IMR-90 (cell line): Measurements from ENCODE around the gene LYPD5. TPM values are rescaled to one million over a fixed set of nuclear protein-coding genes. Genes with fewer than 3 reads are reported as not detected.
A peak's percentile ranks its signal among the peaks of the same experiment; 100 is the strongest.
"Not testable (repeated sequence)": the region's sequence is repeated elsewhere in the genome, so short reads cannot be mapped to it uniquely, and the experiment has no call there.

Source experiments
- ATAC-seq: fragments of 200-7000 bp; cut with Tn5 transposase; 2 replicates; pipeline ENCODE4 v1.9.1; 2020; ENCODE audit warnings: low read depth, mild to moderate bottlenecking, moderate library complexity
- BruUV-seq: library from RNA; stranded (reverse); fragments of 400-500 nt; replicated peaks from 2 replicates; lab custom pipeline; 2021; lab: Mats Ljungman, UMichigan
- CTCF ChIA-PET: fragments of 300-600 bp; formaldehyde crosslinking; extraction: SDS; loops from one replicate; lab custom pipeline; 2021; ENCODE audit warnings: antibody characterized with exemption; lab: Yijun Ruan, JAX
- POLR2A ChIA-PET: fragments of 300-600 bp; sonication (Branson Sonifier 250); formaldehyde crosslinking; loops from one replicate; lab custom pipeline; 2022; ENCODE audit warnings: antibody characterized with exemption; ENCODE audit not compliant: unreplicated experiment; lab: Charles Lee
- DNase-seq: peaks from one replicate; pipeline ENCODE4 v3.0.0; 2013
- H2AFZ ChIP-seq: replicated peaks from 2 replicates; pipeline ENCODE3; 2013; ENCODE audit warnings: low read length, mild to moderate bottlenecking; ENCODE audit not compliant: poor library complexity
- H2AK5ac ChIP-seq: 2 replicates; pipeline ENCODE4 v1.6.1; 2013; ENCODE audit warnings: low read depth, low read length, inconsistent platforms
- H2AK9ac ChIP-seq: replicated peaks from 2 replicates; pipeline ENCODE3; 2013; ENCODE audit warnings: mild to moderate bottlenecking, low read depth, low read length, moderate library complexity; ENCODE audit not compliant: poor library complexity
- H2BK120ac ChIP-seq: 2 replicates; pipeline ENCODE4 v1.6.1; 2013; ENCODE audit warnings: low read depth, low read length, inconsistent platforms
- H2BK15ac ChIP-seq: 3 replicates; pipeline ENCODE4 v1.6.1; 2013; ENCODE audit warnings: low read depth, low read length, inconsistent platforms
- H2BK20ac ChIP-seq: 2 replicates; pipeline ENCODE4 v1.6.1; 2013; ENCODE audit warnings: low read depth, mild to moderate bottlenecking, inconsistent platforms, low read length, moderate library complexity
- H2BK5ac ChIP-seq: 2 replicates; pipeline ENCODE4 v1.6.1; 2013; ENCODE audit warnings: mild to moderate bottlenecking, low read depth, low read length, inconsistent platforms; ENCODE audit not compliant: poor library complexity, severe bottlenecking
- H3K14ac ChIP-seq: replicated peaks from 2 replicates; pipeline ENCODE4 v1.6.1; 2013; ENCODE audit warnings: low read depth, low read length, inconsistent platforms
- H3K18ac ChIP-seq: 2 replicates; pipeline ENCODE4 v1.6.1; 2013; ENCODE audit warnings: low read depth, low read length, control low read depth
- H3K23ac ChIP-seq: 2 replicates; pipeline ENCODE4 v1.6.1; 2013; ENCODE audit warnings: low read depth, low read length, inconsistent platforms
- H3K27ac ChIP-seq: 2 replicates; pipeline ENCODE4 v1.5.1; 2013; ENCODE audit warnings: mild to moderate bottlenecking, control low read depth, low read length; ENCODE audit not compliant: insufficient read depth
- H3K27me3 ChIP-seq: 2 replicates; pipeline ENCODE4 v1.6.1; 2013; ENCODE audit warnings: low read length; ENCODE audit not compliant: control insufficient read depth, insufficient read depth
- H3K36me3 ChIP-seq: 2 replicates; pipeline ENCODE4 v1.6.1; 2013; ENCODE audit warnings: low read length, mixed read lengths; ENCODE audit not compliant: control insufficient read depth, insufficient read depth
- H3K4ac ChIP-seq: 2 replicates; pipeline ENCODE4 v1.6.1; 2013; ENCODE audit warnings: low read depth, low read length, inconsistent platforms
- H3K4me1 ChIP-seq: 2 replicates; pipeline ENCODE4 v1.6.1; 2013; ENCODE audit warnings: low read length, mixed read lengths; ENCODE audit not compliant: control insufficient read depth, insufficient read depth
- H3K4me2 ChIP-seq: 2 replicates; pipeline ENCODE4 v1.6.1; 2013; ENCODE audit warnings: low read depth, mild to moderate bottlenecking, control low read depth, low read length, moderate library complexity
- H3K4me3 ChIP-seq: 2 replicates; pipeline ENCODE4 v1.5.1; 2013; ENCODE audit warnings: low read depth, mild to moderate bottlenecking, control low read depth, low read length, moderate library complexity; ENCODE audit not compliant: insufficient read depth
- H3K56ac ChIP-seq: 2 replicates; pipeline ENCODE4 v1.6.1; 2013; ENCODE audit warnings: low read length, inconsistent platforms; ENCODE audit not compliant: insufficient read depth; ENCODE audit errors: extremely low read depth
- H3K79me1 ChIP-seq, 2 experiments: 2 replicates each; pipeline ENCODE4 v1.6.1; 2013; ENCODE audit warnings: low read length in 2 of 2, inconsistent platforms in 1 of 2, low read depth in 1 of 2
- H3K9ac ChIP-seq: 2 replicates; pipeline ENCODE4 v1.6.1; 2013; ENCODE audit warnings: low read depth, low read length, control low read depth
- H3K9me1 ChIP-seq: 2 replicates; pipeline ENCODE4 v1.6.1; 2013; ENCODE audit warnings: low read length, inconsistent platforms; ENCODE audit not compliant: insufficient read depth
- H3K9me3 ChIP-seq: 2 replicates; pipeline ENCODE4 v1.6.1; 2013; ENCODE audit warnings: low read length; ENCODE audit not compliant: control insufficient read depth, insufficient read depth
- H4K20me1 ChIP-seq: 2 replicates; pipeline ENCODE4 v1.6.1; 2013; ENCODE audit warnings: low read length, inconsistent platforms; ENCODE audit not compliant: insufficient read depth
- H4K5ac ChIP-seq: 2 replicates; pipeline ENCODE4 v1.6.1; 2013; ENCODE audit warnings: mild to moderate bottlenecking, low read depth, low read length, control low read depth
- H4K8ac ChIP-seq, 2 experiments: 2 replicates each; pipeline ENCODE4 v1.6.1; 2013; ENCODE audit warnings: low read depth in 2 of 2, low read length in 2 of 2, control low read depth in 1 of 2, inconsistent platforms in 1 of 2
- H4K91ac ChIP-seq: 2 replicates; pipeline ENCODE4 v1.6.1; 2013; ENCODE audit warnings: low read depth, low read length, inconsistent platforms; ENCODE audit not compliant: insufficient read depth
- CEBPB ChIP-seq: IDR thresholded peaks from 2 replicates; pipeline ENCODE4 v1.6.1; 2012; ENCODE audit warnings: low read depth, low read length, improper control_type of control experiment
- FOS ChIP-seq: fragments of 150-350 bp; IDR thresholded peaks from 2 replicates; pipeline ENCODE4 v1.6.1; 2016; ENCODE audit warnings: low read depth, low read length
- MXI1 ChIP-seq: IDR thresholded peaks from 2 replicates; pipeline ENCODE4 v1.6.1; 2012; ENCODE audit warnings: low read depth, mild to moderate bottlenecking, low read length, moderate library complexity, borderline replicate concordance
- WGBS, 2 experiments: methylation state at CpG; one replicate each; pipeline versions ENCODE4 v1.1.5 to v1.1.7; 2013; ENCODE audit warnings: missing lambda C conversion rate in 2 of 2; ENCODE audit not compliant: insufficient read length in 1 of 2; ENCODE audit errors: extremely low coverage in 2 of 2; 5-methylcytosine and 5-hydroxymethylcytosine counted together
- dilution Hi-C: fragments of 300-500 bp; cut with HindIII; formaldehyde crosslinking; loops from one replicate; pipeline ENCODE4 v1.14.3; 2018; ENCODE audit warnings: low sequenced_read_pairs; ENCODE audit not compliant: unreplicated experiment
- in situ Hi-C: fragments of 300-500 bp; cut with MboI; formaldehyde crosslinking; loops from 3 replicates; pipeline ENCODE4 v1.14.3; 2019; ENCODE audit warnings: low sequenced_read_pairs, inconsistent platforms, mixed read lengths
- intact Hi-C: fragments of 100-400 bp; cut with micrococcal nuclease; formaldehyde crosslinking; loops from 2 replicates; pipeline ENCODE4 v1.10.0; 2022
- polyA plus RNA-seq, 3 experiments: library from polyadenylated mRNA; depleted of rRNA; stranded (reverse); fragments of >200 nt; gene quantifications; 2 replicates each; pipeline ENCODE4 v1.2.3, GENCODE V29; 2012; ENCODE audit warnings: low replicate concordance in 1 of 3
- total RNA-seq: library from RNA; depleted of rRNA; stranded (reverse); fragments of >200 nt; gene quantifications from 2 replicates; pipeline ENCODE4 v1.2.3, GENCODE V29; 2012

LYPD5 gene
- total and polyA plus RNA-seq, 2 of the 4 experiments (the other 2 are of a cell fraction) = 0.31 to 0.36 TPM

GRCh38 chr19:43765109-43765876 is 37.0 kb downstream of the LYPD5 start (continued):
- TF ChIP-seq FOS (peak; percentile 92), CEBPB (no peak), MXI1 (0 out of 2 replicates have a peak, but pooled peaks have one; percentile 10)

GRCh38 chr19:43764684-43765083 is 37.6 kb downstream of the LYPD5 start:
- peak overlapping the region; percentile 61 for H3K27ac ChIP-seq
- H4K8ac ChIP-seq = peak overlapping the region; percentile 48 to 91
- H3K79me1 ChIP-seq = peaks cover 0 to 14% of the 10 kb centered on the region in 2 experiments; a peak in 2 of 4 replicates
- ChIA-PET CTCF (interaction anchor here (0.7 to 2.5 kb wide), 5 partner anchors 10 to 21 kb away, joined by 3 to 10 read pairs (median 4); no protein-coding TSS in a partner anchor), POLR2A (interaction anchor here (1.0 to 1.4 kb wide), 2 partner anchors 10 to 12 kb away, joined by 3 read pairs; partner anchors contain the start of gene SMG9)
- DNase-seq, intact Hi-C loops, H3K9ac ChIP-seq, H3K9me3 ChIP-seq, dilution Hi-C loops, H3K4me3 ChIP-seq, H4K5ac ChIP-seq, in situ Hi-C loops, BruUV-seq, H3K27me3 ChIP-seq, H3K36me3 ChIP-seq, H4K20me1 ChIP-seq: not testable (repeated sequence)
- peak overlapping the region; percentile 57 for H3K14ac ChIP-seq
- peak overlapping the region; percentile 96; the same call in 2 of the 3 replicates for H2BK15ac ChIP-seq
- peak overlapping the region; percentile 59 for H2AK9ac ChIP-seq
- ATAC-seq = peak; percentile 3; the same call in 1 of the 2 replicates
- peak overlapping the region; percentile 86 for H4K91ac ChIP-seq
- H3K4me1 ChIP-seq = peaks cover 14% of the 10 kb centered on the region
- peak overlapping the region; percentile 84 for H2AFZ ChIP-seq
- H2AK5ac ChIP-seq = peak overlapping the region; percentile 95
- peak overlapping the region; percentile 35 for H3K4me2 ChIP-seq
- H2BK20ac ChIP-seq = peak overlapping the region; percentile 92
- peak overlapping the region; percentile 81 for H2BK120ac ChIP-seq
- H3K9me1 ChIP-seq = peaks cover 25% of the 10 kb centered on the region
- WGBS, 2 experiments = 83% methylated on average over 5 of the region's 8 CpGs; no CpG with 5 or more reads in 1 of the 2 experiments
- H3K23ac ChIP-seq = peak overlapping the region; percentile 72
- peak overlapping the region; percentile 69 for H2BK5ac ChIP-seq
- peak overlapping the region; percentile 63 for H3K56ac ChIP-seq
- H3K18ac ChIP-seq = peak overlapping the region; percentile 49; the same call in 1 of the 2 replicates
- H3K4ac ChIP-seq = peak overlapping the region; percentile 80
